NOMO-1 (cell line): ENCODE results near the gene EOMES.

Source experiments
- DNase-seq, 2 experiments: peaks; one replicate each; lab custom pipeline; 2025; ENCODE audit not compliant: unreplicated experiment in 2 of 2; lab: John Stamatoyannopoulos, UW

EOMES gene

GRCh38 chr3:27720899-27721716, 1.0 kb downstream of the EOMES start:
- no peak for DNase-seq

GRCh38 chr3:27719314-27720003, 2.7 kb downstream of the EOMES start:
- DNase-seq = no peak

GRCh38 chr3:27718459-27718858, 3.7 kb downstream of the EOMES start:
- no peak for DNase-seq

- no peak for DNase-seq
Measured at GRCh38 chr3:27717200-27717852, 4.8 kb downstream of the EOMES start.

GRCh38 chr3:27716309-27716708, 5.8 kb downstream of the EOMES start:
- DNase-seq = no peak

GRCh38 chr3:27715863-27716262, 6.3 kb downstream of the EOMES start:
- DNase-seq = no peak

GRCh38 chr3:27715454-27715806, 6.7 kb downstream of the EOMES start:
- DNase-seq = no peak

- DNase-seq = no peak
Measured at GRCh38 chr3:27714692-27715453, 7.2 kb downstream of the EOMES start.

GRCh38 chr3:27714146-27714526, 8.0 kb downstream of the EOMES start:
- DNase-seq = no peak

- DNase-seq = no peak
Measured at GRCh38 chr3:27713435-27714145, 8.5 kb downstream of the EOMES start.

- DNase-seq = no peak
Measured at GRCh38 chr3:27713078-27713423, 9.1 kb downstream of the EOMES start.

- peak; percentile 68 to 75 for DNase-seq
Measured at GRCh38 chr3:27712136-27713077, 9.7 kb downstream of the EOMES start.

- no peak for DNase-seq
Measured at GRCh38 chr3:27708250-27708649, 13.9 kb downstream of the EOMES start.

- peak in 1 of 2 experiments; percentile 60 for DNase-seq
Measured at GRCh38 chr3:27699067-27699466, 23.1 kb downstream of the EOMES start.

GRCh38 chr3:27696906-27697305, 25.2 kb downstream of the EOMES start:
- peak in 1 of 2 experiments; percentile 4 for DNase-seq

GRCh38 chr3:27695636-27696035, 26.5 kb downstream of the EOMES start:
- no peak for DNase-seq

- DNase-seq = no peak
Measured at GRCh38 chr3:27688053-27688452, 34.1 kb downstream of the EOMES start.

- no peak for DNase-seq
Measured at GRCh38 chr3:27686642-27687041, 35.5 kb downstream of the EOMES start.

GRCh38 chr3:27685474-27685873, 36.6 kb downstream of the EOMES start:
- no peak for DNase-seq
